Globus pallidus (tissue), 1 donor: Measurements from ENCODE around the gene SHISA6.
A peak's percentile ranks its signal among the peaks of the same experiment; 100 is the strongest.

Experiments used
- DNase-seq: peaks from one replicate; pipeline ENCODE4 v3.0.0-alpha.2; 2015; ENCODE audit warnings: low spot score

Gene SHISA6

GRCh38 chr17:11353601-11354000, 112.6 kb downstream of the SHISA6 start:
- no peak for DNase-seq

- DNase-seq = no peak
Measured at GRCh38 chr17:11356371-11356770, 115.4 kb downstream of the SHISA6 start.

GRCh38 chr17:11363565-11364117, 122.6 kb downstream of the SHISA6 start:
- no peak for DNase-seq

- DNase-seq = no peak
Measured at GRCh38 chr17:11366272-11366850, 125.3 kb downstream of the SHISA6 start.

GRCh38 chr17:11369575-11369974, 128.6 kb downstream of the SHISA6 start:
- peak; percentile 40 for DNase-seq

GRCh38 chr17:11372692-11373091, 131.7 kb downstream of the SHISA6 start:
- peak; percentile 10 for DNase-seq

- no peak for DNase-seq
Measured at GRCh38 chr17:11378506-11378905, 137.5 kb downstream of the SHISA6 start.

GRCh38 chr17:11380761-11381160, 139.7 kb downstream of the SHISA6 start:
- DNase-seq = no peak

- no peak for DNase-seq
Measured at GRCh38 chr17:11383157-11383556, 142.1 kb downstream of the SHISA6 start.

- no peak for DNase-seq
Measured at GRCh38 chr17:11384131-11384530, 143.1 kb downstream of the SHISA6 start.

- DNase-seq = no peak
Measured at GRCh38 chr17:11387610-11388009, 146.6 kb downstream of the SHISA6 start.

- DNase-seq = no peak
Measured at GRCh38 chr17:11388054-11388453, 147.0 kb downstream of the SHISA6 start.

- DNase-seq = peak; percentile 33
Measured at GRCh38 chr17:11389583-11389982, 148.6 kb downstream of the SHISA6 start.

GRCh38 chr17:11391134-11391533, 150.1 kb downstream of the SHISA6 start:
- no peak for DNase-seq

- DNase-seq = no peak
Measured at GRCh38 chr17:11404431-11405276, 163.6 kb downstream of the SHISA6 start.

GRCh38 chr17:11406716-11407115, 165.7 kb downstream of the SHISA6 start:
- no peak for DNase-seq

GRCh38 chr17:11412654-11413053, 171.6 kb downstream of the SHISA6 start:
- no peak for DNase-seq

- no peak for DNase-seq
Measured at GRCh38 chr17:11418342-11418741, 177.3 kb downstream of the SHISA6 start.

GRCh38 chr17:11430751-11431150, 189.7 kb downstream of the SHISA6 start:
- no peak for DNase-seq

GRCh38 chr17:11438673-11439072, 197.7 kb downstream of the SHISA6 start:
- DNase-seq = no peak

GRCh38 chr17:11441004-11441403, 200.0 kb downstream of the SHISA6 start:
- no peak for DNase-seq

GRCh38 chr17:11446316-11446715, 205.3 kb downstream of the SHISA6 start:
- no peak for DNase-seq

- no peak for DNase-seq
Measured at GRCh38 chr17:11454096-11454495, 213.1 kb downstream of the SHISA6 start.
